HFF-Myc (cell line): ENCODE measurements around the gene USP36.

Experiments
- DNase-seq: peaks from one replicate; pipeline ENCODE4 v3.0.0-alpha.2; 2011; ENCODE audit warnings: low read depth; ENCODE audit errors: extremely low read depth
- H3K4me3 ChIP-seq: replicated peaks from 2 replicates; pipeline ENCODE4 v1.5.1; 2011; ENCODE audit warnings: low read depth, mild to moderate bottlenecking, control low read depth, low read length
- TF ChIP-seq, protein P1 (sequence below): IDR thresholded peaks from 2 replicates; pipeline ENCODE4 v1.5.1; 2012; ENCODE audit warnings: mild to moderate bottlenecking, low read depth, low read length, control low read depth; ENCODE audit errors: missing control alignments

USP36 gene

DNA sequence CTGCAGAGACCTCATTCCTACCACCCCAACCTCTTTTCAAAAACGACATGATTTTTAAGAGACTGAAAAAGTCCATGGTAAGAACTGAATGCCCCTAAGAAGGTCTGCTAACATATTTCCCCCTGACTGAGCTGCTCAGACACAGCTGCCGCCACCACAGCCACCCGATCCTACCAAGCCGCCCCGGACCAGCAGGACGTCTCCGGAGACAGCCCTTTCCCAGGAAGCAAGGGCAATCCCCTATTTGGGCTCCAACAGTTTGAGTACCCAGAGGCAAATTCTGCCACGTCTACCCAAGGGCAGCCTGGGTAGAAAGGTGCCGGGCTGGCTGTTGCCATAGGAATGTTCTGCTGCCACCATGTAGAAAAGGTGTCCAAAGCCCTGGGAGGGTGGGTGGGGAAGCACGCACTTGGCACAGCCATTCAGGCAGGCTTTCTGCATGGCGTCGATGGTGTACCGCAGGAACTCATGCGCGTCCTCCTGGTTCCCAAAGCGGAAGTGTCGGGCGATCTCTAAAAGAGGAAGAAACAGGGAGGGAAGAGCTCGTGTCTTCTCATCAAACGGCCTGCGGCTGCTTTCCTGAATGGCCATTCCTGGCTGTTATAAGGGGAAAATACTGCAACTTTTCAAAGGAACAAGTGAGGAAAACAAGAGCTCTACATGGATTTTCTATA is 13.6 kb downstream of the USP36 start:
- DNase-seq = no peak
- H3K4me3 ChIP-seq = no peak overlapping the region
- TF ChIP-seq, protein P1, sequence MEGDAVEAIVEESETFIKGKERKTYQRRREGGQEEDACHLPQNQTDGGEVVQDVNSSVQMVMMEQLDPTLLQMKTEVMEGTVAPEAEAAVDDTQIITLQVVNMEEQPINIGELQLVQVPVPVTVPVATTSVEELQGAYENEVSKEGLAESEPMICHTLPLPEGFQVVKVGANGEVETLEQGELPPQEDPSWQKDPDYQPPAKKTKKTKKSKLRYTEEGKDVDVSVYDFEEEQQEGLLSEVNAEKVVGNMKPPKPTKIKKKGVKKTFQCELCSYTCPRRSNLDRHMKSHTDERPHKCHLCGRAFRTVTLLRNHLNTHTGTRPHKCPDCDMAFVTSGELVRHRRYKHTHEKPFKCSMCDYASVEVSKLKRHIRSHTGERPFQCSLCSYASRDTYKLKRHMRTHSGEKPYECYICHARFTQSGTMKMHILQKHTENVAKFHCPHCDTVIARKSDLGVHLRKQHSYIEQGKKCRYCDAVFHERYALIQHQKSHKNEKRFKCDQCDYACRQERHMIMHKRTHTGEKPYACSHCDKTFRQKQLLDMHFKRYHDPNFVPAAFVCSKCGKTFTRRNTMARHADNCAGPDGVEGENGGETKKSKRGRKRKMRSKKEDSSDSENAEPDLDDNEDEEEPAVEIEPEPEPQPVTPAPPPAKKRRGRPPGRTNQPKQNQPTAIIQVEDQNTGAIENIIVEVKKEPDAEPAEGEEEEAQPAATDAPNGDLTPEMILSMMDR = no peak

DNA sequence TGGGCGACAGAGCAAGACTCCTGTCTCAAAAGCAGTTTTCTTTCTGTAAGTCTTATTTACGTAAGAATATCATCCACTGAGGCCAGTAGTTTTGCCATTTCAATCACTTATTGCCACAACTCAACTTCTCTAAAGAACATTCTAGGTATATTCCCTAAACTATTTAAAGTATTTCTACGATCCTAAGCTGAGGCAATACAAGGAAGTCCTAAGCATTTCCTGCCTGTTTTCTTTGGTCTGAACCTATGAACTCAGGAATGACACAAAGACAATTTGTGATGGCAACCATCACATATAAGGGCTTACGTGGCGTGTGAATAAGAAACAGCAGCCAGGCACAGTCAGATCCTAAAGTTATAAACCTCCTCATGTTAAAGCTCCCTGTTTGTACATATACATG is 14.2 kb downstream of the USP36 start:
- no peak overlapping the region for H3K4me3 ChIP-seq
- TF ChIP-seq, protein P1 = no peak
- no peak for DNase-seq

DNA sequence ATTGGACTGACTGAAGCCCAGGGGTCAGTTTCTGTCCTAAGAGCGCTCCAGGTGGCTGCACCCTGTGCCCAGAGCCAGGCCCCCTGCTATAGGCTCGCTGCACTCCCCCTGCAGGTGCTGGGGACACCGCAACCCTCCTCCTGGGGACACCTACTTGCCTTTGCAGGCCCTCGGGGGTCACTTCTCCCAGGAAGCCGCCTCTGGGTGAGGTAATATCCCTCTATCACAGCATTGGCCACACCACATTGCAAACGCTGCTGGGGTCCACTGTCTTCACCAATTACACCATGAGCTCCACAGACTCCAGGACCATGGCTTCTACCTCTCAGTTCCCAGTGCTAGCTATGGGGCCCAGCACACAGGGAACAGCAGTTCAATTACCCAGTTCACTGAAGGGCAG is 14.9 kb downstream of the USP36 start:
- TF ChIP-seq, protein P1 = no peak
- no peak overlapping the region for H3K4me3 ChIP-seq
- no peak for DNase-seq

DNA sequence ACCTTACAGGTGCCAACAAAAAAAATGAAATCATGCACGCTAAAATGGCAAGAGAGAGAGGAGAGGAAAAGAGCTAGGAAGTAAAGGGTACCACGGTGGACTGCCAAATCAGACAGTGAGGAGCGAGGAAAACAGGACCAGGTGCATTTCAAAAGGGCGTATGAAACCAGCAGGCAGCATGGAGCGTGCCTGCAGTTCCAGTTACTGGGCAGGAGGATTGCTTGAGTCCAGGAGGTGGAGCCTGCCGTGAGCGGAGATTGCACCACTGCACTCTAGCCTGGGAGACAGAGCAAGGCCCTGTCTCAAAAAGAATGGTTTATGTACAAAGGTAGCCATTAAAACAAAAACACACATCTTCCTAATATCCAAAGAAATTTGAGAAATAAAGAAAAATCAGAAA is 16.4 kb downstream of the USP36 start:
- no peak overlapping the region for H3K4me3 ChIP-seq
- TF ChIP-seq, protein P1 = no peak
- no peak for DNase-seq

DNA sequence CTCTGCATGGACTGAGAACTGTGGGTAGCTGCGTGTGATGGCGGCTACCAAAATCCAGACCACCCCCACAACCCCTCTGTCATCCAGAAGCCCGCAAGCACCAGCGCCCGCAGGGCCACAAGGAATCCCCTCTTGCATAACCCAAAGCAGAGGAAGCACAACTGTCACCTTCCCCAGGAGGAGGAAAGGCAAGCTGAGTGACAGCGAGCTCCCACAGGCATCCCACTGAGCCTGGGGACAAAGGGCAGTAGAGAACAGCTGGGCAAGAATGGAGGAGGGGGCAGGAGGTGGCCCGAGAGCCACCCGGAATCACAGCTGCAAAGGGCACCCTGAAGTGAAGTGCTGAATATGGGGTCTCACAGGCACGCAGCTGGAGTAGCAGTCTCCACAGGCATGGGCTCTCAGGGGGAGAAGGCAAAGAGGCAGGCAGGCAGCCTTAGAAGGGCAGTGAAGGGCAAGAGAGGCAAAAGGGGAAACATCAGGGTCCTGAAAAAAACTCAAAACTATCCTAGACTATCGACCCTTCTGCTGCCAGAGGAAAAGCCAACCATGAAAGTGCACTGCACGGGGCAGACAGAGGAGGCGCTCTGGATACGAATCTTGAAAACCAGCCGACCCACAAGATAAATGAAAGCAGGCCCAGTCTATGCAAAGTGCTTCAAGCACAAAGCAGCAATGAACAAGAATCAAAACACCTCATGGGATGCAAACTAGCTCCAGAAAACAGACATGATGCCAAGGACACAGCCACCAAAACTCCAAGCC is 17.1 kb downstream of the USP36 start:
- H3K4me3 ChIP-seq = no peak overlapping the region
- no peak for DNase-seq
- TF ChIP-seq, protein P1 = peak; percentile 33

DNA sequence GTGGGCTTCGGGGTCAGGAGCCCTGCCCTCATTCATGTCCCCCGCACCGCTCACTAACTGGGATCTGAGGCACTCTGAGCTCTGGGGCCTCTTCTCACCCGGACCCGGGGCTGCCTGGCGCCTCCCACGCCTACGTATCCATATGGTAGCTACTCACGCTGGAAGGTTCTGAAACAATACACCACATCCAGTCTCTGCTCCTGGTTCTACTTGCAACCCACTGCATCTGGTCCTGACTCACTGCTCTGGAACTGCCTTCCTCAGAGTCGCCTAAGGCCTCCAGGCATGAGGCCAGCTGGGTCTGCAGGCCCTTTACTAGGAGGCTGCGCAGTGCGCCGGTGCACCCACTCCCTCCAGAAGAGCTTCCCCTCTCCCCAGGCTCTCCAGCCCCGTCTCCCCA is 18.1 kb downstream of the USP36 start:
- peak; percentile 99 for DNase-seq
- 0 out of 2 replicates have a peak overlapping the region, but pooled peaks have one; percentile 3 for H3K4me3 ChIP-seq
- TF ChIP-seq, protein P1 = no peak

DNA sequence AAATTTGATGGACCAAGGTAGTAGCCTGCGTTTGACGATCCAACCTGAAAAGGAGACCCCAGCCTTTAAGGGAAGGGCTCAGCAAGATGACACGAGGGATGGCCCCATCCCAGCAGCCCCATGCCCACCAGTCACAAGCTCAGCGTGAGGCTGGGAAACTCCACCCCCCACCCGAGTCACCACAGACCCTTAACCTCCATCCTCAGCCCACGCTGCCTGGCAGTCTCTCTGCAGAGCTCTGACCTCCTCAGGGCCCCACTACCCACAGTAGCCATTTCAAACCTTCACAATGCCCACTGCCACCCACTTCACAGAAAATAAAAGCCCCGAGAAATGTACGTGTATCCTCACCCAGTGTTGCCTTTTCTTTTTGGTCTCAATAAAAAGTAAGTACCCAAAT is 18.7 kb downstream of the USP36 start:
- no peak overlapping the region for H3K4me3 ChIP-seq
- DNase-seq = no peak
- TF ChIP-seq, protein P1 = no peak
